GM12873 (cell line): ENCODE data around the gene GPC2.
A peak's percentile ranks its signal among the peaks of the same experiment; 100 is the strongest.

Experiments
- TF ChIP-seq, protein P1 (sequence below): IDR thresholded peaks from 2 replicates; pipeline ENCODE4 v1.5.1; 2012; ENCODE audit warnings: low read depth, mild to moderate bottlenecking, moderate library complexity, low read length, control low read depth; ENCODE audit not compliant: insufficient read depth; ENCODE audit errors: missing control alignments

Gene GPC2

DNA sequence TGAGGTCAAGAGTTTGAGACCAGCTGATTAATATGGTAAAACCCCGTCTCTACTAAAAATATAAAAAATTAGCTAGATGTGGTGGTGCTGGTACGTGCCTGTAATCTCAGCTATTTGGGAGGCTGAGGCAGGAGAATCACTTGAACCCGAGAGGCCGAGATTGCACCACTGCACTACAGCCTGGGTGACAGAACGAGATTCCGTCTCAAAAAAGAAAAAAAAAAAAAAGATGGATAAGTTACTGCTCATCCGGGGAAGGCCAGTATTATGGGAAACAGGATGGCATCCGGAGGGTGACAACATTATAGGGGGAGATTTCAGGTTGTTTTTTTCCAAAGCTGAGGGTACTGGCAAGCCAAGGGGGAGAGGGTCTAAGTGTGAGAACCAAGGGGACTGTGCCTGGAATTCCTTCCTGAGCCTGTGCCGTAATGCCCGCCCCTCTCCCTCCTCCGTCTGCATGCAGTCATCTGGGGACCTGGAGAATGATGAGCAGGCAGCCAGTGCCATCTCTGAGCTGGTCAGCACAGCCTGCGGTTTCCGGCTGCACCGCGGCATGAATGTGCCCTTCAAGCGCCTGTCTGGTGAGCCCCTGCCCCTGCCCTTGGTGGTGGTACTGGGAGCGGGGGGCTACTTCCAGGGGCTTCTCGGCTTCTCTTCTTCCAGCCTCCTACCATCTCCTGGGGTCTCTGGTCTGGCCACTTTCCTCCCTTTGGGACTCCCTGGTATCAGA lies 24.1 kb downstream of the GPC2 start:
- TF ChIP-seq, protein P1, sequence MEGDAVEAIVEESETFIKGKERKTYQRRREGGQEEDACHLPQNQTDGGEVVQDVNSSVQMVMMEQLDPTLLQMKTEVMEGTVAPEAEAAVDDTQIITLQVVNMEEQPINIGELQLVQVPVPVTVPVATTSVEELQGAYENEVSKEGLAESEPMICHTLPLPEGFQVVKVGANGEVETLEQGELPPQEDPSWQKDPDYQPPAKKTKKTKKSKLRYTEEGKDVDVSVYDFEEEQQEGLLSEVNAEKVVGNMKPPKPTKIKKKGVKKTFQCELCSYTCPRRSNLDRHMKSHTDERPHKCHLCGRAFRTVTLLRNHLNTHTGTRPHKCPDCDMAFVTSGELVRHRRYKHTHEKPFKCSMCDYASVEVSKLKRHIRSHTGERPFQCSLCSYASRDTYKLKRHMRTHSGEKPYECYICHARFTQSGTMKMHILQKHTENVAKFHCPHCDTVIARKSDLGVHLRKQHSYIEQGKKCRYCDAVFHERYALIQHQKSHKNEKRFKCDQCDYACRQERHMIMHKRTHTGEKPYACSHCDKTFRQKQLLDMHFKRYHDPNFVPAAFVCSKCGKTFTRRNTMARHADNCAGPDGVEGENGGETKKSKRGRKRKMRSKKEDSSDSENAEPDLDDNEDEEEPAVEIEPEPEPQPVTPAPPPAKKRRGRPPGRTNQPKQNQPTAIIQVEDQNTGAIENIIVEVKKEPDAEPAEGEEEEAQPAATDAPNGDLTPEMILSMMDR = no peak

DNA sequence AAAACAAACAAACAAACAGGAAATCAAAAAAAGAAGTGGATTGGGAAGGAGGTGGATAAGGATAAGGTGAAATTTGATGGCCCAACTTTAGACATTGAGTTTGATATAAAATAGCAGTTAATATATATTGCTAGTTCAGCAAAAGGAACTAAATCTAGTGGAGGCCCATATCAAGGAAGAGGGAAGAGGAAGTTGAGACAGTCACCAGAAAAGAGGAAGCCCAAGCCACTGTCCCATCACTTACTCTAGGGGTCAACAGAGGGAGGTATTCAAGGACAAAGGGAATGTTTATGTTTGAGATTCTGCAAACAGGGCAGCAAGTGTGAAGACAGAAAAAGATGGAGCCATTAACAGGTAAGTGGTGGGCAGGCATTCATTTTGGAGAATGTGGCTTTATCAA lies 24.8 kb downstream of the GPC2 start:
- TF ChIP-seq, protein P1 = no peak

DNA sequence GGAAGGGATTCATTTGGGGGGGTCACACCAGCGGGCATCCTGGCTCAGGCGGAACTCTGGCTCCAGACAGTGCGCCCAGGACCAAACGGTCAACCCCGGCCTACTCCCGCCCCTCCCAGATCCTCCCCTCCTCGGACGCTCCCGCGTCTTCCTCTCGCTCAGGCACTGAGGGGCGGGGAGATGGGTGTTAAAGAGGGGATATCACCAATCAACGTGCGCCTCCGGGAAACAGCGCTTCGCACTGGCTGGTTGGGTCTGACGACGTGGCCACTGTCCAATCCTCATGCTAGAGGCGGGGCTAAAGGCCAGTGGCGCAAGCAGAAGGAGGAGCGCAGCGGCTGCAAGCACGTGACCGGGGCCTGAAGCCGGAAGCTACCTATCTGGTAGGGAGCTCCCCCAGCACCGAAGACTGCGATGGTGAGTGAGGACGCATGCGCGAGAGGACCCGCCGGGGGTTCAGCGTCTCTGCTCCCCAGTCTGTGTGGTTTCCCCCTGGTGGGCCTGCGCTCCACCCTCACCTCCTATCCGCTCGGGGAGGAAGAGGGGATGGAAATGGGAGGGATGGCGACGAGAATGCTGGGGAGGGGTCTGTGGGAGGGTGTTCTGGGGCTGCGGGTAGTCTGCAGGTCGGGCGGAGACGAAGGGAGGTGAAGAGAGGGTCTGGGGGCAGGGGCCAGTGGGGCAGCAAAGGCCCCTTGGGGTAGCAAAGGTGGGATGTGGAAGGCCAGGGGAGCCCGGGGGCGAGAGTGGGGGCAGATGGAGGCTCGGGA lies 28.4 kb downstream of the GPC2 start, which contains the start of gene LAMTOR4:
LAMTOR4 (plus strand) TSS at position 360 of the 770 bp plus-strand sequence; CDS start at position 415, 55 bp downstream.
- TF ChIP-seq, protein P1 = peak; percentile 17

DNA sequence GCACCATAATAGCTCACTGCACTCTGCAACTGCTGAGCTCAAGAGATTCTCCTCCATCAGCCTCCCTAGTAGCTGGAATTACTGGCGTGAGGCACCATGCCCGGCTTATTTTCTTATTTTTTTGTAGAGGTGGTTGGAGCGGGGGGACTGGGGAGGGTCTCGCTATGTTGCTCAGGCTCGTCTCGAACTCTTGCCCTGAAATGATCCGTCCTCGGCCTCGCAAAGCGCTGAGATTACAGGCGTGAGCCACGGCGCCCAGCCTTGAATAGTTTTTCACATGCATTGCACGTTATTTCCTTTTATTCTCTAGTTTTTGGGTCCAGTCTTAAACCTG lies 29.0 kb downstream of the GPC2 start:
- TF ChIP-seq, protein P1 = no peak

DNA sequence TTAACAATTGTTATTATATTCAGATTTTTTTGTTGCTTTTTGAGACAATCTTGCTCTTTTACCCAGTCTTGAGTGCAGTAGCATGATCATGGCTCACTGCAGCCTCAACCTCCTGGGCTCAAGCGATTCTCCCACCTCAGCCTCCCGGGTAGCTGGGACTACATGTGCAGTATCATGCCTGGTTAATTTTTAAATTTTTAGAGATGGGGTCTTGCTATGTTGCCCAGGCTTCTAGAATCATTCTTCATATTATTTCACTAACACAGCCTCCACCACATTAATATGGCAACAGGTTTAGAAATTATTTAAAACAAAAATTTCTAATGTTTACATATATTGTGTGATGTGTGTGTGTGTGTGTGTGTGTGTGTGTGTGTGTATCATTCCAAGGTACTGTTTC lies 29.9 kb downstream of the GPC2 start:
- TF ChIP-seq, protein P1 = no peak

DNA sequence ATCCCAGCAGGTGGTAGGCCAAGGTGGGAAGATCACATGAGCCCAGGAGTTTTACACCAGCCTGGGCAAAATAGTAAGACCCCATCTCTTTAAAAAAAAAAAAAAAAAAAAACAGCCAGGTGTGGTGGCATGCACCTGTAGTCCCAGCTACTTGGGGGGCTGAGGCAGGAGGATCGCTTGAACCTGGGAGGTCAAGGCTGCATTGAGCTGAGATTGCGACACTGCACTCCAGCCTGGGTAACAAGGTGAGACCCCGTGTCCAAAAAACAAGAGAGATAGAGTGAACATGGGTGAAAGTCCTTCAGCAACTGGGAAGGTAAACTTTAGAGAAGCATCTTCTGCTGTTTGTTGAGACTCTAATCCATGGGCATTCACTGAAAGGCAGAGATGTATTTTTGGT lies 34.7 kb downstream of the GPC2 start:
- TF ChIP-seq, protein P1 = no peak

DNA sequence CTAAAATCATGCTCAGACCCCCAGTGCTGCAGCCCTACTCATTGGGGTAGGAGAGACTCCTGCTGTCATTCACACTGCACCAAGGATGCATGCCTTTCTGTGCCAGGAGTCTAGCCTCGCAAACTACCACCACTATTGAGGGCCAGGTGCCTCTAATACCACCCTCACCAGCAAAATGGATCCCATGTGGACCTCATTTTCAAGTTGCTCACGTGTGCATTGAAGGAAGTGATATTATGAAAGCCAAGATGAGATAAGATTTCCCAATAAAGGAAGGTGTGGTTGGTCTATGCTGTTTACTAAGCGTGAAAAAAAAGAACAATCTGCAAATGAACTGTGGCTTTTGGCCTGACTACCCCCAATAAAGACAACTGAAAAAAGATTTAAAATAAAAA lies 35.6 kb downstream of the GPC2 start:
- TF ChIP-seq, protein P1 = no peak
